HL-60 (cell line): Measurements from ENCODE around the gene LRP1B.

Experiments
- POLR2AphosphoS5 ChIP-seq: IDR thresholded peaks from 2 replicates; pipeline ENCODE4 v1.6.1; 2012; ENCODE audit warnings: low read depth
- TF ChIP-seq, protein P1 (sequence below): IDR thresholded peaks from one replicate; pipeline ENCODE4 v1.5.1; 2011; ENCODE audit warnings: low read length, control low read depth, inconsistent platforms; ENCODE audit not compliant: insufficient read depth

DNA sequence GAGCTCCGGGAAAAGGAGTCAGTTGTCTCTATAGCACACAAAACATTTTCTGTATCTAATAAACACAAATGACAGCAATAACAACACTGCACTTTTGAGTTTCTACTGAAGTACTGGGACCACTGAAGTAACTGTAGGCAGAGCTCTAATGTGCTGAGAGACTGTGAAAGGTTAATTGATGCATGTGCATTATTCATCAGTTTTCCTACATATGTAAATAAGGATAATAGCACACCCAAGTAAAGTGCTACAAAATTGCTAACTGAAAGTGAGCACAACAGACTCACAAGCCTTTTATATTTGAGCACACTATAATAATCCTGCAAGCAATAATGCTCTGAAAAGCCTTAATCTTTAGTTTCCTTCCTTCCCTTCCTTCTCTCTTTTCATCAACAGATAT lies 1051.6 kb downstream of the LRP1B start:
- TF ChIP-seq POLR2AphosphoS5 = no peak
- TF ChIP-seq, protein P1, sequence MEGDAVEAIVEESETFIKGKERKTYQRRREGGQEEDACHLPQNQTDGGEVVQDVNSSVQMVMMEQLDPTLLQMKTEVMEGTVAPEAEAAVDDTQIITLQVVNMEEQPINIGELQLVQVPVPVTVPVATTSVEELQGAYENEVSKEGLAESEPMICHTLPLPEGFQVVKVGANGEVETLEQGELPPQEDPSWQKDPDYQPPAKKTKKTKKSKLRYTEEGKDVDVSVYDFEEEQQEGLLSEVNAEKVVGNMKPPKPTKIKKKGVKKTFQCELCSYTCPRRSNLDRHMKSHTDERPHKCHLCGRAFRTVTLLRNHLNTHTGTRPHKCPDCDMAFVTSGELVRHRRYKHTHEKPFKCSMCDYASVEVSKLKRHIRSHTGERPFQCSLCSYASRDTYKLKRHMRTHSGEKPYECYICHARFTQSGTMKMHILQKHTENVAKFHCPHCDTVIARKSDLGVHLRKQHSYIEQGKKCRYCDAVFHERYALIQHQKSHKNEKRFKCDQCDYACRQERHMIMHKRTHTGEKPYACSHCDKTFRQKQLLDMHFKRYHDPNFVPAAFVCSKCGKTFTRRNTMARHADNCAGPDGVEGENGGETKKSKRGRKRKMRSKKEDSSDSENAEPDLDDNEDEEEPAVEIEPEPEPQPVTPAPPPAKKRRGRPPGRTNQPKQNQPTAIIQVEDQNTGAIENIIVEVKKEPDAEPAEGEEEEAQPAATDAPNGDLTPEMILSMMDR = no peak
